Ovary (tissue), 3 donors: Measurements from ENCODE around the gene SV2C.

Source experiments
- CTCF ChIP-seq, 3 donors: fragments of 450-650 bp in 2 of 3; fragments of 200-600 bp in 1 of 3; IDR thresholded peaks; one replicate each; pipeline versions ENCODE4 v1.5.1 to v1.8.0; 2016 to 2022; ENCODE audit warnings: antibody characterized with exemption in 3 of 3, mild to moderate bottlenecking in 1 of 3
- POLR2A ChIP-seq: fragments of 450-650 bp; IDR thresholded peaks from one replicate; pipeline ENCODE4 v1.6.1; 2017; ENCODE audit warnings: antibody characterized with exemption, mild to moderate bottlenecking, moderate library complexity
- donor health status: DM: no; HTN: no; CAD: no.

GRCh38 chr5:76245590-76245989 lies 162.4 kb downstream of the SV2C start:
- TF ChIP-seq CTCF (IDR thresholded peaks at IDR 0.05) (no peak), POLR2A (no peak)
